ENCODE data around the gene RRAGC.

RRAGC gene

DNA sequence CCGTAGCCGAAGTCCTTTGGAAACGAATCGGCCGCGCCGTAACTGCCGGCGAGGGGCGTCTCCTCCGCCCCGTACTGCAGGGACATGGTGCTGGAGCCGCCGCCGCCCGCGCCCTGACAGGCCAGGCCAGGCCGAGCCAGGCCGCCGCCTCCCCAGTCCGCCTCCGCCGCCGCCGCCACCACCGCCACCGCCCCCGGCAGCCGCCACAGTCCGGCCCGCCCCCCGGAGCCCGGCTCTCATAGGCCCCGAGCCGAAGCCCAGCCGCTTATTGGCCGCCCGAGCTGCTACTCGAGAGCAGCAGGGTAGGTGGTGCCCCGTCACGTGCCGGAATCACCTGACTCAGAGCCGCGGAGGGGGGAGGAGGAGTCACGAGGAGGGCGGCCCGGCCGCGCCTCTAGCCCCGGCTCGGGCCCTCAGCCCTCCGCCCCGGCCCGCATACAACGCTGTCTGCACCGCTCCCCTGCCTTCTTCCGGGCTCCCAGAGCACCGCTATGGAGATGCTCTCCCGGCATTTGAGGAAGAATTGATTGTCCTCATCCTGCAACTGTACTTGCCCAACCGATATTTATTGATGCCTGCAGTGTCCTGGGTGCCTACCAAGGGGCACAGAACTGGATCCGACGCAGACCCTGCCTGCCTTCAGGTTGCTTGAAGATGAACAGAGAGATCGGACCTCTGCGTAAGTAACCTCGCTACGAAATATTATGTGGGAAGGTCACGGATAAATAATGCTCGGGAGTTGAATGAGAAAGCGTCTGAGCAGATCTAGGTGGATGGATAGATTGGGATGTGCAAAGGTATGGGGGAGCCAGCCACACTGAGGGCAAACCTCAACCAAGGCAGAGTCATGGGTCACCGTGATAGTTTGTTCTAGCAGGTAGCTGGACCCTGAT lies at the start of gene RRAGC:
RRAGC (minus strand) TSS at position 212 of the 893 bp plus-strand sequence; CDS start at position 86, 126 bp downstream.
- peak; percentile 96 to 97 for DNase-seq (ENCODE audit: low read depth in 2 of 2, low spot score in 1 of 2)

GRCh38 chr1:38908821-38909220 lies 49.2 kb upstream of the RRAGC start:
- no peak for DNase-seq (ENCODE audit: low read depth in 2 of 2, low spot score in 1 of 2)

DNA sequence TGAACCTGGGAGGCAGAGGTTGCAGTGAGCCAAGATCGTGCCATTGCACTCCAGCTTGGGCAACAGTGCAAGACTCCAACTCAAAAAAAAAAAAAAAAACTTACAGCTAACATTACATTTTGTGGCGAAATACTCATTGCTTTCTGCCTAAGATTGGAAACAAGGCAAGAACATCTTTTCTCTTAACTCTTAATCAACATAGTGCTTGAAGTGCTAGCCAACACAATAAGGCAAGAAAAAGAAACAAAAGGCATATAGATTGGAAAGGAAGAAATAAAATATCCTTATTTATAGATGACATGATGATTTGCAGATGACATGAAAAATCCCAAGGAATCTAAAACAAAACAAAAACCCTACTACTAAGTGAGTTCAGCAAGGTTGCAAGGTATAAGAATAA lies 46.4 kb upstream of the RRAGC start:
- DNase-seq (ENCODE audit: low read depth in 2 of 2, low spot score in 1 of 2), result no peak

GRCh38 chr1:38899560-38899959 lies 40.0 kb upstream of the RRAGC start:
- DNase-seq (ENCODE audit: low read depth in 2 of 2, low spot score in 1 of 2), result no peak

DNA sequence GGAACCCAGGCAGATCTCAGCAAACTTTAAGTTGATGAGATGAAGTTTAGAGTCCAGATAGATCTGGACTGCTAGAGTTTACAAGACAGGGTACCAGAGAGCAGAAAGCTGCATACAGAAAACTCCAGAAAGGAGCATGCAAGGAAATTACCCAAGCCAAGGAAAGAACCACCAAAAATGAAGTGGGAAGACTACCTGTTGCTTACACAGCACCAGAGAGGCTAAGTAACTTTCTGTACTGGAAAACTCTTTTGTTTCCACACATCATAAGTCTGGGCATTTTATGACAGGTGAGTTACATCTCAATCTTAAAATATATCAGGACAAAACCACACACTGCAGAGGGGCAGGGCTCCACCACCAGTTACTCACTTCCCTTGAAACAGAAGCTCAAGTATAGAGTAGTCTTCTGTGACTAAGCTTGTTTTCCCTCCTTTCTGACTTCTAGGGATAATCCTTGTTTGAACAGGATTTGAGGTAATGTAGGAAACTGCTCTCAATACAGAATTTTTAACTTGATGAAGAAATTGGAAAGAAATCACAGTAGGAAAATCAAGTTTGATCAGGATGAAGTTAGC lies 39.2 kb upstream of the RRAGC start:
- no peak for DNase-seq (ENCODE audit: low read depth in 2 of 2, low spot score in 1 of 2)

GRCh38 chr1:38896169-38896568 lies 36.6 kb upstream of the RRAGC start:
- DNase-seq (ENCODE audit: low read depth in 2 of 2, low spot score in 1 of 2), result no peak

GRCh38 chr1:38892976-38893375 lies 33.4 kb upstream of the RRAGC start:
- DNase-seq (ENCODE audit: low read depth in 2 of 2, low spot score in 1 of 2), result no peak

GRCh38 chr1:38891753-38892152 lies 32.2 kb upstream of the RRAGC start:
- DNase-seq (ENCODE audit: low read depth in 2 of 2, low spot score in 1 of 2), result no peak

DNA sequence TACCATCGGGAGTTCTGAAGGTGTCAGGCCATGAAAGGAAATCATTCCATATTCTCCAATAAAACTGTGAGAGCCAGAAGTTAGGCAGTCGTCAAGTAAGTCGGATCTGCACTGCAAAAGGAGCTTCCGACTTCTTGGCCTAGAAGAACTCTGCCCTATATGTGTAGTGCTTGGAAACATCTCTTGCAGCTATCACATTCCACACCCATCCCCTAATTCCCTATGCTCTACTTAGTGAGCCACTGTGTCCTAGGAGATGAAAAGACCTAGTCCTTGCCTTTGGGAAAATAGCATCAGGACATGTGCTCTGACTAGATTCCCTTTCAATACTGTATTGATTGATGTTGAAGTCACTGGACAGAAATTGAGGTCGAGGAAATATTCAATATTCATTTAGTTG lies 30.0 kb upstream of the RRAGC start:
- DNase-seq (ENCODE audit: low read depth in 2 of 2, low spot score in 1 of 2), result no peak

- DNase-seq (ENCODE audit: low read depth in 2 of 2, low spot score in 1 of 2), result no peak
These were observed 29.1 kb upstream of the RRAGC start for GRCh38 chr1:38888423-38889333.

DNA sequence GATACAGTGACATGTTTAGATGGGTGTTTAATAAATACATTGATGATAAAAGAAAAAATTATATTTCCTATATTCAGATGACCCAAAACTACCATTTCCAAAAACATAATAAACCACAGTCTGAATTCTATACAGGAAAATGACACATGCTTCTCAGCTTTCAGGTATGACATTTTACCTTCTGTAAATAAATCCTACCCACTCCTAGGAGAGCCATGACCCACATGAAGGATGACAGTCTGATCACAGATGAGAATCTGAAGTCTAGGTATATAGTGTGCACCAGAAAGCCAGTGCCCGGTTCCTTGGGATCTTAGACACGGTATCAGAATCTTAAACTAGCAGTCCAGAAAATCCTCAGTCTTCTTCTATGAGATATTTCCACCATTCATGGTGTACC lies 25.5 kb upstream of the RRAGC start:
- no peak for DNase-seq (ENCODE audit: low read depth in 2 of 2, low spot score in 1 of 2)

DNA sequence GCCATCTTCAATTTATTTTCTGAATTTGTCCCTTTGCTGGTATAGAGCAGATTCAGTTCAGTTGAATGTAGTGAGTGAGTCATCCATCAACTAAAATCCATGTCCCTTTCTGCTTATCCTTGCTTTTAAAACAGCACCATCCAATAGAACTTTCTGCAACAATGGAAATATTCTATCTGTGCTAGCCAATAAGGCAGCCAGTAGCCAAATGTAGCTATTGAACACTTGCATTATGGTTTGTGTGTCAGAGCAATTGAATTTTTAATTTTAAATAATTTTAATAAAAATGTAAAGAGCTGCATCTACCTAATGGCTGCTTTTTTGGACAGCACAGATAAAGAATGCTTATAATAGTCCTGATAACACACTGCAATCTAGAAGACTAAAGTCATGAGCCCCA lies 21.9 kb upstream of the RRAGC start, which contains the start of gene GJA9:
GJA9 (minus strand) TSS at position 101 of the 400 bp plus-strand sequence. CDS start 5,489 bp downstream, outside the sequence.
- DNase-seq (ENCODE audit: low read depth in 2 of 2, low spot score in 1 of 2), result no peak

- DNase-seq (ENCODE audit: low read depth in 2 of 2, low spot score in 1 of 2), result no peak
These were observed 16.2 kb upstream of the RRAGC start for GRCh38 chr1:38875811-38876210.

GRCh38 chr1:38873027-38873969 lies 13.7 kb upstream of the RRAGC start, which contains the start of gene MYCBP:
TSS of gene MYCBP (minus strand) at chr1:38873348. CDS start at chr1:38873305, 43 bp downstream.
- DNase-seq (ENCODE audit: low read depth in 2 of 2, low spot score in 1 of 2), result peak; percentile 89 to 93

DNA sequence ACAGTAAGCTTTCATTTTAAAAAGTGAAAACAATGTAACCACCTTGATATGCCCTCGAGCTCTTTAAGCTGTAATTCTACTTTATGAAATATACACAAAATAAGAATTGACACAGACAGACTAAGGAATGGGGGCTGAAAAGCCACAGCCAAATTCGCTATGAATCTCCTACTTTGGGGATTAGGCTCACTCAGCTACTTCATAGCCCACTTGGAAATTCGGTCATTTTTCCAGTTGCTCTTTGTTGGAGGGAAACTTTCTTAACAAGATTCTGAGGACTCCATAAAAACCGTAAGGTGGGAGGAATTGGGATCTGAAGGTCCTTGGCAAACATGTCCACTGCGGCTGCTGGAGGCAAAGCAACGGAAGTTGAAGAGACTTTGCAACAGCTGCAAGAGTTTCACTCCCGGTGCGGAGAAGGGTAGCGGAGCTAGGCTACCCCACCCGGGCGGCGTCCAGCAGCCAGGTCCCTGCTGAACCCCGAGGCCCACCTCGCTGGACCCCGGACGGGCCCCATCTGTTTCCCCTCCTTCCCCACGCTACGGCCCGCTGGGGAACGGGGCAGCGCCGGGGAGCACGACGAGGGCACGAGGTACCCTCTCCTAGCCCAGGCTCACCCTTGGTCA lies 12.9 kb upstream of the RRAGC start:
- DNase-seq (ENCODE audit: low read depth in 2 of 2, low spot score in 1 of 2), result no peak

GRCh38 chr1:38870996-38871395 lies 11.4 kb upstream of the RRAGC start:
- DNase-seq (ENCODE audit: low read depth in 2 of 2, low spot score in 1 of 2), result no peak

- no peak for DNase-seq (ENCODE audit: low read depth in 2 of 2, low spot score in 1 of 2)
These were observed 7.6 kb upstream of the RRAGC start for GRCh38 chr1:38867208-38867607.

DNA sequence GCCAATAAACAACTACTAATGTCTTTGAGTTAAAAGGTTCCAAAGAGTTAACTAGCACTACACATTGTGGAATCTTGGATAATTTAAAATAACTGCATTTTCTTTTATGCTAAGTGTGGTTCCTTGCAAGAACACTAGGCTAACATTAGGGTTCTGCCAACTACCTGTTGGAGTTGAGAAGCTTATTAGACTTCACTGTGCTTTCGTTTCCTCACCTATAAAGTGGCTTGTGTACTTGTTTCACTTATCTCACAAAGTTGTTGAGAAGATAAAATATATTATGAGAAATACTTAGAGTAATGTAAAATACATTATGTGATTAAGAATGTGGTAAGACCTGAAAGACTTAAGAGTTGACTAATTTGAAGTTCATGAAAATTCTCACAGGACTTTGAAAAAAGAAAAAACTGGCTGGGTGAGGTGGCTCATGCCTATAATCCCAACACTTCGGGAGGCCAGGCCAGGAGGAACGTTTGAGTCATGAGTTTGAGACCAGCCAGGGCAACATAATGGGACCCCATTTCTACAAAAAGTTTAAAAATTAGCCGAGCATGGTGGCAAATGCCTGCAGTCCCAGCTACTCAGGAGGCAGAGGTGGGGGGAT lies 5.6 kb upstream of the RRAGC start:
- no peak for DNase-seq (ENCODE audit: low read depth in 2 of 2, low spot score in 1 of 2)

DNA sequence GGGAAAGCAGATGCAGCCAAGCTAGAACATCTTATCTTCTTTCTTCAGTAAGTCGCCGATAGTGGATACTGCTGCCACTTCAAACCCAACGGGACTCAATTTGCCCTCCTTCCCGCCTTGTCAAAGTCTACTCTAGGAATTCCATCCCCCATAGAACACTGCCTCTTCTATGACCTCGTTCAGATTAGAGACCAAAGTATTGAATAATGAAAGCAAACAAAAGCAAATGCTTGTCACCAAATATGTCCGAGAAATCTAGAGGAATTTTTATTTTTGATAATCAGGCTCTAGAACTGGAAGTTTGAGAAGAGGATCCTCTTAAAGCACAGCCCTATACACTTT lies 853 bp upstream of the RRAGC start:
- no peak for DNase-seq (ENCODE audit: low read depth in 2 of 2, low spot score in 1 of 2)
